Measurements from ENCODE around the gene CCNF. TPM values are rescaled to one million over a fixed set of nuclear protein-coding genes. Genes with fewer than 3 reads are reported as not detected.
"Not testable (repeated sequence)": the region's sequence is repeated elsewhere in the genome, so short reads cannot be mapped to it uniquely, and the experiment has no call there.

The CCNF gene
- total RNA-seq, 2 experiments from 2014 or later: 0.81 to 1.3 TPM

DNA sequence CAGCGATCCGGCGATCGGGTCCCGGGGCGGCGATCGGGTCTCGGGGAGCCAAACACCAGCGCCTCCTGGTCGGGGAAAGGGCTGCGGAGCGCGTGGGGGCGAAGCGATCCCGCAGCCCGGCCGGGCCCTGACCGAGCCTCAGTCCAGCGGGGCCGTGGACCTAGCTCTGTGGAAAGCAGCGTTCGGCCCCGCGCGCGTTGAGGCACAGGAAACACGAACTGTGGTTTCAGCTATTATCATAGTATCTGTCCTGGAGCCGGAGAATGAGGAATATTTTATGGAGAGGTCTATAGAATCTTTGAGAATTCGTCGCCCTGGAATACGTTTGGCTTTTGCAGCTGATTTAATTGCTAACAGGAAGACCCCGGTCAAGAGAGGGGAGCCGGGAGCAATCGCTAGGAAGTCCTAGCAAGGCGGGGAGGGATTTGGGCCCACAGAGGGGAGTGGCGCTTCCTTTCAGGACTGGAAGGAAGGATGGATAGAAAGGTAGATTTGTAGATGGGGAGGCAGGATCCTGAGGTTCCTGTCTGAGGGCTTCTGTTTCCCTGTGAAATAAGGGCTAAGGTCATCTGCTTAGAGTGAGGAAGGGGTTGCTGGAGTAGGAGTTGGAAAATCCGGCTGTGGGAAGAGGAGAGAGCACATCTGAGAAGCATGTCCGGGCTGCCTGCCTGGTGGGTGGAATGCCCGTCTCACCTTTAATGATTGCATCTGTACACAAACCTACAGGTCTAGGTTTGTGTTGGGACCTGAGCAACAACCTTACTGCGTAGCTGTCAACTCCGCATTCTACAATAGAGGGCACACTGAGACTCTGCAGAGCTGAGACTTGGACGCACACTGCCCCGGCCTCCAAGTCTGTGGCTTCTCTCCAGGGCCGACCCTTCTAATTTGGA, 770 bp downstream of the CCNF start:
- Histone ChIP-seq H3K9me3 (ENCODE audit: control insufficient read depth in 1 of 2, insufficient read depth in 1 of 2, low read length in 2 of 2) (no peaks in the 10 kb centered on the region), H3K4me3 (ENCODE audit: low read length) (peak overlapping the region; percentile 63), H3K4me1 (ENCODE audit: insufficient read depth, low read length) (peaks cover 19% of the 10 kb centered on the region), H3K27me3 (ENCODE audit: control insufficient read depth in 1 of 2, insufficient read depth in 2 of 2, low read length in 2 of 2) (no peaks in the 10 kb centered on the region), H3K27ac (ENCODE audit: low read depth in 1 of 2, low read length in 2 of 2) (peak overlapping the region in 1 of 2 donors; percentile 33), H3K36me3 (ENCODE audit: insufficient read depth, low read length) (peaks cover 13% of the 10 kb centered on the region)
- Mint-ChIP-seq H3K9me3 (no peaks in the 10 kb centered on the region), H3K27me3 (no peaks in the 10 kb centered on the region), H3K27ac (peak overlapping the region; percentile 62), H3K4me3 (peak overlapping the region; percentile 93), H3K36me3 (ENCODE audit: low read depth) (peaks cover 14% of the 10 kb centered on the region), H3K4me1 (ENCODE audit: low read depth) (peaks cover 25% of the 10 kb centered on the region)
- TF ChIP-seq, protein P1, sequence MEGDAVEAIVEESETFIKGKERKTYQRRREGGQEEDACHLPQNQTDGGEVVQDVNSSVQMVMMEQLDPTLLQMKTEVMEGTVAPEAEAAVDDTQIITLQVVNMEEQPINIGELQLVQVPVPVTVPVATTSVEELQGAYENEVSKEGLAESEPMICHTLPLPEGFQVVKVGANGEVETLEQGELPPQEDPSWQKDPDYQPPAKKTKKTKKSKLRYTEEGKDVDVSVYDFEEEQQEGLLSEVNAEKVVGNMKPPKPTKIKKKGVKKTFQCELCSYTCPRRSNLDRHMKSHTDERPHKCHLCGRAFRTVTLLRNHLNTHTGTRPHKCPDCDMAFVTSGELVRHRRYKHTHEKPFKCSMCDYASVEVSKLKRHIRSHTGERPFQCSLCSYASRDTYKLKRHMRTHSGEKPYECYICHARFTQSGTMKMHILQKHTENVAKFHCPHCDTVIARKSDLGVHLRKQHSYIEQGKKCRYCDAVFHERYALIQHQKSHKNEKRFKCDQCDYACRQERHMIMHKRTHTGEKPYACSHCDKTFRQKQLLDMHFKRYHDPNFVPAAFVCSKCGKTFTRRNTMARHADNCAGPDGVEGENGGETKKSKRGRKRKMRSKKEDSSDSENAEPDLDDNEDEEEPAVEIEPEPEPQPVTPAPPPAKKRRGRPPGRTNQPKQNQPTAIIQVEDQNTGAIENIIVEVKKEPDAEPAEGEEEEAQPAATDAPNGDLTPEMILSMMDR (IDR thresholded peaks at IDR 0.05): no peak
- intact Hi-C loops (cut with DNase I, micrococcal nuclease): loop anchor here (2.0 to 5.0 kb wide), 5 partner anchors 31 to 233 kb away; partner anchors contain the start of genes CASKIN1 (in 1 of the 2), CEMP1 (in 1 of the 2), NTN3 (in 1 of the 2) and TEDC2 (in 1 of the 2)
- DNase-seq: peak in 4 of 14 experiments; percentile 26 to 55 (median 42)
- POLR2A ChIA-PET: interaction anchor here (1.0 to 1.9 kb wide), 5 partner anchors 11 to 90 kb away, joined by 3 to 6 read pairs (median 4); partner anchors contain the start of genes AMDHD2 and TEDC2
- CTCF ChIA-PET: interaction anchor here (0.7 to 1.3 kb wide), 3 partner anchors 57 to 235 kb away, joined by 3 read pairs; no protein-coding TSS in a partner anchor
- no peak for ATAC-seq (ENCODE audit: poor library complexity)

DNA sequence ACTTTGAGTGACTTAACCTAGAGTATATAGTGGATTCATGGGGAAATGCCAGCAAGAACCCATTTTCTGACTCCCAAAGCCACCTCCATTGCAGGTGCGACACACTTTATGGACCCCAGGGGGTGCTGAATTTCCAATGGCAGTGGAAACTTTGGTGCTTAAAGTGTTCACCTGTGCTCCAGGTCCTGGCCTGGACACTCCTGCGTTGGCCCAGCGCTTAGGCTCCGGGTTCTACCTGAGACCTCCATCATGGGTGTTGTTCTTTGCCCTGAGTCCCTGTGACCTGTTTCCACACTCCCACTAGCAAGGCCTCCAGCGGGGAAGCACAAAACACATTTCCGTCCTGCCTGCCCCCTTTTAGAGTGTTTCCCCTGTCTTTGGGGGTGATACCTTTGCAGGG, 3.0 kb downstream of the CCNF start:
- intact Hi-C loops (cut with DNase I, micrococcal nuclease): loop anchor here (5.0 kb wide), 2 partner anchors 40 to 55 kb away; partner anchors contain the start of gene NTN3 (in 1 of the 2)
- POLR2A ChIA-PET: no interaction called here
- Histone ChIP-seq H3K4me1 (ENCODE audit: insufficient read depth, low read length) (peaks cover 19% of the 10 kb centered on the region), H3K36me3 (ENCODE audit: insufficient read depth, low read length) (peaks cover 25% of the 10 kb centered on the region), H3K9me3 (ENCODE audit: control insufficient read depth in 1 of 2, insufficient read depth in 1 of 2, low read length in 2 of 2) (no peaks in the 10 kb centered on the region), H3K27ac (ENCODE audit: low read depth in 1 of 2, low read length in 2 of 2) (no peak overlapping the region), H3K27me3 (ENCODE audit: control insufficient read depth in 1 of 2, insufficient read depth in 2 of 2, low read length in 2 of 2) (no peaks in the 10 kb centered on the region), H3K4me3 (ENCODE audit: low read length) (no peak overlapping the region)
- DNase-seq: no peak
- Mint-ChIP-seq H3K4me1 (ENCODE audit: low read depth) (peaks cover 25% of the 10 kb centered on the region), H3K27me3 (no peaks in the 10 kb centered on the region), H3K27ac (no peak overlapping the region), H3K36me3 (ENCODE audit: low read depth) (peaks cover 14% of the 10 kb centered on the region), H3K4me3 (no peak overlapping the region), H3K9me3 (no peaks in the 10 kb centered on the region)
- ATAC-seq (ENCODE audit: poor library complexity): no peak
- CTCF ChIA-PET: no interaction called here
- TF ChIP-seq, protein P1 (IDR thresholded peaks at IDR 0.05): no peak

DNA sequence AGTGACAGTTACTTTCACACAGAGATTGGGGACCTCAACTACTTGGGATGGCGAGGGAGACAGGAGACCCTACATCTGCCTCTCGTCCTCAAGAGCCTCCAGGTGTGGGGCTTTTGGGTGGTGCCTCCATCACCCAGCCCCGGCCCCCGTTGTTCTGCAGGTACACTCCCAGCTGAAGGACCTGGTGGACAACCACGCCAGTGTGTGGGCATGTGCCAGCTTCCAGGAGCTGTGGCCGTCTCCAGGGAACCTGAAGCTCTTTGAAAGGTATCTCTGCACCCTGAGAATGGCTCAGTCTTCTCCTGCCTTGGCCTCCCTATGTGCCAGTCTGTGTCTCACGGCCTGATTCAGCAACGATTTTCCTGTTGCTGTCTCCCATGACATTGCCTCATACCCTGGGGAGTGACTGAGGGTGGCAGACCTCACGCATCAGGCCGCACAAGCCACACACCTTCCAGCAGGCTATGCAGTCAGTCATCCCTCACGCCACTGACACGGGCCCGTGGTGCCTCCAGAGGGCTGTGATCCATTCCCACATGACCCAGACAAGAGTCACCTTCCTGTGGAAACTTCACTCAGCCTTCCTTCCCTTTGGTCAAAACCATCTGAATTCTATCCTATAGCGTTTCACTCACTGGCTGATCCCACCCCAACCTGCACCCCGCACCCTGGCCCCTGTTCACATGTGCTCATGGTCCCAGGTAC, 3.7 kb downstream of the CCNF start:
- H3K4me1 Mint-ChIP-seq (ENCODE audit: low read depth): peaks cover 19% of the 10 kb centered on the region
- no peaks in the 10 kb centered on the region for H3K9me3 Mint-ChIP-seq
- no peak for ATAC-seq (ENCODE audit: poor library complexity)
- Histone ChIP-seq H3K36me3 (ENCODE audit: insufficient read depth, low read length) (peaks cover 26% of the 10 kb centered on the region), H3K27ac (ENCODE audit: low read depth in 1 of 2, low read length in 2 of 2) (no peak overlapping the region), H3K9me3 (ENCODE audit: control insufficient read depth in 1 of 2, insufficient read depth in 1 of 2, low read length in 2 of 2) (no peaks in the 10 kb centered on the region), H3K4me3 (ENCODE audit: low read length) (no peak overlapping the region), H3K4me1 (ENCODE audit: insufficient read depth, low read length) (peaks cover 19% of the 10 kb centered on the region), H3K27me3 (ENCODE audit: control insufficient read depth in 1 of 2, insufficient read depth in 2 of 2, low read length in 2 of 2) (no peaks in the 10 kb centered on the region)
- peaks cover 14% of the 10 kb centered on the region for H3K36me3 Mint-ChIP-seq (ENCODE audit: low read depth)
- TF ChIP-seq, protein P1 (IDR thresholded peaks at IDR 0.05): no peak
- H3K4me3 Mint-ChIP-seq: peak overlapping the region; percentile 15
- no peaks in the 10 kb centered on the region for H3K27me3 Mint-ChIP-seq
- no peak overlapping the region for H3K27ac Mint-ChIP-seq
- DNase-seq: no peak
- ChIA-PET CTCF (no interaction called here), POLR2A (no interaction called here)
- intact Hi-C loops (cut with DNase I, micrococcal nuclease): loop anchor here (5.0 kb wide), 2 partner anchors 39 to 54 kb away; partner anchors contain the start of gene NTN3 (in 1 of the 2)

DNA sequence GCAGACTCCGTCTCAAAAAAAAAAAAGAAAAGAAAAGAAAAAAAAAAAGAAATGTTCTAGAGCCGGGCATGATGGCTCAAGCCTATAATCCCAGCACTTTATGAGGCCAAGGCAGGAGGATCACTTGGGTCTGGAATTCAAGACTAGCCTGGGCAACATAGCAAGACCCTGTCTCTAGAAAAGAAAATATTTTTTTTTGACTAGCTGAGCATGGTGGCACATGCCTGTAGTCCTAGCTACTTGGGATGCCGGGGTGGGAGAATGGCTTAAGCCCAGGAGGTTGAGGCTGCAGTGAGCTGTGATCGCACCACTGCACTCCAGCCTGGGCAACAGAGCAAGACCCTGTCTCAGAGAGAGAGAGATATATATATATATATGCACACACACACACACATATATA, 6.0 kb downstream of the CCNF start:
- H3K9me3 Mint-ChIP-seq; H3K4me1 Mint-ChIP-seq (ENCODE audit: low read depth); CTCF ChIA-PET; H3K4me3 Mint-ChIP-seq; ATAC-seq (ENCODE audit: poor library complexity); H3K27me3 Mint-ChIP-seq; H3K4me3 ChIP-seq (ENCODE audit: low read length); DNase-seq; H3K27ac Mint-ChIP-seq; H3K4me1 ChIP-seq (ENCODE audit: insufficient read depth, low read length); POLR2A ChIA-PET; H3K27ac ChIP-seq (ENCODE audit: low read depth in 1 of 2, low read length in 2 of 2); H3K27me3 ChIP-seq (ENCODE audit: control insufficient read depth in 1 of 2, insufficient read depth in 2 of 2, low read length in 2 of 2); intact Hi-C loops (cut with DNase I, micrococcal nuclease); H3K9me3 ChIP-seq (ENCODE audit: control insufficient read depth in 1 of 2, insufficient read depth in 1 of 2, low read length in 2 of 2): not testable (repeated sequence)
- H3K36me3 Mint-ChIP-seq (ENCODE audit: low read depth): peaks cover 14% of the 10 kb centered on the region
- peaks cover 33% of the 10 kb centered on the region for H3K36me3 ChIP-seq (ENCODE audit: insufficient read depth, low read length)

Measured in CD4-positive, alpha-beta T cell (primary cell).